HG03457 (cell line): ENCODE results near the gene DPP6.

Experiments
- ATAC-seq: cut with Tn5 transposase; IDR thresholded peaks from one replicate; pipeline ENCODE4 v1.9.1; 2021; ENCODE audit warnings: moderate number of reproducible peaks; ENCODE audit not compliant: unreplicated experiment

Gene DPP6

DNA sequence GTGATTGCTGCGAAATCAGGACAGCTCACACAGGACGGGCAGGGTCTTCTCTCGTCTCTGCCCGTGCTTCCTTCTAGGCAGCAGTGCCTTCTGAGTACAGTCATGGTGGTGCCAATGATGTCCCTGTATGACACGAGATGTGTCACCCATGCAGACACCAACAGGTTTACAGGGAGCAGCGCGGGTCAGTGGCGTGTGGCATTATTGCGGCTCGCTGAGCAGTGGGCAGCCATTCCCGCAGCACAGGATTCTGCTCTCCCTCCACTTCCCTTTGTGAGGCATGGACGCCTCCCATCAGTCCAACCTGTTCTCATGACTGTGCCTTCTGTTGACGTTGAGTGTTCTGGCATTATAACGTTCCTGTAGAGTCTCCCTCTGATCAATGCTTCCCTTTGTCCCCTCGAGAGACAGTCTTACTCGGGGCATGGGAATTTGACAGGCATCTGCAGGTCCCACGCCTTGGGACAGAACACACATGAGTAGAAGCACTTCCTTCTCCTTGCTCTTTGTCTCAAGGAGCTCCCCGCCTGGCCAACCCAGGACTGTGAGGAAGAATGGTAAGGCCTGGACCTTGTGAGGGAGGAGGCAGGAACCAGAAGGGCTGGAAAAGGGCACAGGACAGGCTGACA, 731.2 kb downstream of the DPP6 start:
- no peak for ATAC-seq

- no peak for ATAC-seq
These were observed 733.7 kb downstream of the DPP6 start for GRCh38 chr7:154785898-154786297.

- ATAC-seq, result no peak
These were observed 737.2 kb downstream of the DPP6 start for GRCh38 chr7:154789404-154789803.

- no peak for ATAC-seq
These were observed 739.4 kb downstream of the DPP6 start for GRCh38 chr7:154791611-154792010.

DNA sequence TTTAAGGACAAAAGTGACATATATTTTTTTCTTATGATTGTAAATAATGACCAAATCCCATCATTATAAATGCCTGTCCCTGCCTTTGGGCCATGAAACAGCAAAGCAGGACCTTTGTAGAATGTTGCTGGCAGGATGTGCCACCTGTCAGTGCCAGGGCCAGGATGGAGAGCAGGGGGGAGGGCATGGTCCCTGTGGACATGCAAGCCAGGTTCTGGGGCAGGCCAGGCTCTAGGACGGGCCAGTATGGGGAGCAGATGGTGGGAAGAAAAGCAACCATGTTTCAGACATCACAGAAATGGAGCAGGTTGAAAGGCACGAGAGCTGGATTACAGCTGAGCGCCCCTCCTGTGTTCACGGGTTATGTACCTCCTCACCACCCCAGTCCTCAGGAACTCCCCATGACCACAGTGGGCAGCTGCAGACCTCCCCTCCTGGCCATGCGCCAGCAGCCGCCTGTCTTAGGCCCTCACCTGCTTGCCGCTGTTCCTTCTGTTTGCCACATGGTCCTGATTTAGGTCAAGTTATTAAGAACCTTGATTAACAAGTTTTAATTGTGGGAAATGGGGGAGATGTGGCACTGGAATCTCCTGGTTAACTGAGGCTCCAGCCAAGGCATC, 740.3 kb downstream of the DPP6 start:
- ATAC-seq, result no peak

DNA sequence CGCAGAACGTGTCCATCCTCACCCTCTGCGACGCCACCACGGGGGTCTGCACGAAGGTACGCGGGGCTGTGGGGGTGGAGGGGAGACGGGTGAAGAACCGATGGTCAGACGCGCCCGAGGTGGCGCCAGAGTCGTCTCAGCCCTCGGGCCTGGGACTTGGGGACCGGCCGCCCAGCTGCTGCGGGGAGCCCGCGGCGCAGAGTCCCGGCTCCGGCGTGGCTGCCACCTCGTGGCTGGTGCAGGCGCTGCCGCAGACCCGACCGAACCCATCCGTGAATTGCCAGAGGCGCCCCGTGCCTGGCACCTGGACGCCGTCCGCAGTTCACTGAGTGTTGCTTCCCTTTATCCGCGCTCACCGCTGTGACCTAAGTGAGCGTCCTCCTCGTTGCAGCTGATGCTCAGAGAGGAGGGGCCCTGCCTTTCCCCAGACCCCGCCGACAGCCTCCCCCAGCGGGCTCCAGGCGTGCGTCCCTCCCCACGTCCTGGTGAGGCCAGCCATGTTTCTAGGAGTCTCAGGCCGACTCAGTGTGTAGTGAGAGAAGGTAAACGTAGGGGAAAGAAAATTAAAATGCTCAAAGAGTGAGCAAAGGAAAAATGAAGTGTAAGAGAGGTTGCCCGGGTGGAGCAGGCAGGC, 742.1 kb downstream of the DPP6 start:
- ATAC-seq, result no peak

GRCh38 chr7:154795014-154795413, 742.8 kb downstream of the DPP6 start:
- no peak for ATAC-seq

DNA sequence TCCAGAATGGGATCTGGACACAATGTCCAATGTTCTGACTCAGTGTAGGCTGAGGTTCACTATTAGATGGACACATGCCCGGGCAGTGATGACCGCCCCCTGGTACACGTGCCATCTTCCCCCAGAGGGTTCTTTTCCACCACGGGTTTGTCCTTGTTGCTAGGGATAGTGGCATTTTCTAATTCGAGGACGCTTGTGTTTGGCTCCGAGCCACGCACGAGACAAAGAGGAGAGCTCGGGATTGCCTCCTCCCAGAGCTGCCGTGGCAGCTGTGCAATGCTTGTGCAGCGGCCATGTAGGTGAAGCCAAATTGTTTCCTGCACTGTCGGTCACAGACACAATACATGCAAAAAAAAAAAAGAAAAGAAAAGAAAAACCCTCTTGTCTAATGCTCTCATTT, 743.2 kb downstream of the DPP6 start:
- no peak for ATAC-seq

DNA sequence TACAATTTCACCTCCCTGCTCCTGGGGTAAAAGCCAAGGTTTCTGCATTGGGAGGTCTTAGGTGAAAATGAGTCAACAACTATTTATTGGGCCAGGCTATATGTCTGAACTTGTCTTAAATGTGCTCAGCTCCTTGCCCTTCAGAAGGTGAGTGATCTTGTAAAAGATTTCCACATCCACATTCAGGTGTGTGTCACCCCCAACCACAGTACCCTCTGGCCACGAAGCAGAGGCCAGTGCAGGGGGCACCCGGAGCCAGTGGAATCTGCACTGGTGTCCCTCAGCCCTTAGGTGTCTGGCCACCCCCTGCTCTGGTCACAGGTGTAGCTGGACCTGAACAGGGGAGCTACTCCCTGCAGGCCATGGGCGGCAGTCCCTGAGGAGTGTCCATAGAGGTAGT, 752.3 kb downstream of the DPP6 start:
- ATAC-seq, result no peak

DNA sequence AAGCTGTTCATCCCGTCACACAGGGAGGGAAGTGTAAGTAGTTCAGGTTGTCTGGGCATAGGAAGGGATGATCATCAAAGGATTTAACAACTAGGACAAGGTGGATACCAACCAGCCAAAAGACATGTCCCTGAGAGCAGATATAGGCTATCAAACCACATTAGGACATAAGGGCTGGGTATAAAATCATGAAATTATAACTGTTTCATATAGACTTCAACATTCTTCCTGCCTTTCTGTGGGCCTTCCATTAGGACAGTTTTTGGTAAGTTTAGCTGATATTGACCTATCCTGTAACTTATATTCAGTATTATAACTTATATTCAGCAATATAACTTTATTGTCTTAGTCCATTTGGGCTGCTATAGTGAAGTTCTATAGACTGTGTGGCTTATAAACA, 759.8 kb downstream of the DPP6 start:
- ATAC-seq, result no peak

DNA sequence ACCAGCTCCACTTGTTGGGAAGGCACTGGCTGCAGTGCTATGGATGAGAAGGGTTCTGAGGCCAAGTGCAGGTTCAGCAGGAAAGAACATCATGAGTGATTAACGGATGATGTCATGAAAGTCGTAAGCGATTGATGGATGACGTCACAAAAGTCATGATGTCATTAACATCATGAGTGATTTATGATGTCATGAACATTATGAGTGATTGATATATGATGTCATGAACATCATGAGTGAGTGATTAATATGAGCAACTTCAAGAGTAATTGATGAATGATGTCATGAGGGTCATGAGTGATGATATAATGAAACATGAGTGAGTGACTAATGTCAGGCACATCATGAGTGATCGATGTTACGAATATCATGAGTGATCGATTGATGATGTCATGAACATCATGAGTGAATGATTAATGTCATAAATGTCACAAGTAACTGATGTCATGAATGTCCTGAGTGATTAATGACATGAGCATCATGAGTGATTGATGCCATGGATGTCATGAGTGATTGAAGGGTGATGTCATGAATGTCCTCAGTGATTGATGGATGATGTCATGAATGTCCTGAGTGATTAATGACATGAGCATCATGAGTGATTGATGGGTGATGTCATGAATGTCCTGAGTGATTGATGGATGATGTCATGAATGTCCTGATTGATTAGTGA, 765.2 kb downstream of the DPP6 start:
- ATAC-seq, result no peak

DNA sequence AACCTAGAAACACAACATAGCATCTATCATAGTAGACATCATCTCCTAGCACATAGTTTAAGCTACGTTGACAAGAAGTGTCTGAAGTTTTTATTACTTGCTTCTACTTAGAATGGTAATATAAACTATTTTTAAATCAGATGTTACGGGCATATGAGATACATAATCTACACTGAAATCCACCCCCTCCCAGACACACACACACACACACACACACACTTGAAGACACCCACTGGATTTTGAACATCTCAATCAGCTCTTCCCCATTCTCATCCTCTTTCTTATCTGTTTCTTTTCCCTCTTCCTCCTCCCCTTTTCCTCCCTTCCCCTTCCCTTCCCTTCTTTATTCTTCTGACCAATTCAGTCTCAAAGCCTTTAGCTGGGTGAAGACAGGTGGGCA, 774.8 kb downstream of the DPP6 start:
- no peak for ATAC-seq

DNA sequence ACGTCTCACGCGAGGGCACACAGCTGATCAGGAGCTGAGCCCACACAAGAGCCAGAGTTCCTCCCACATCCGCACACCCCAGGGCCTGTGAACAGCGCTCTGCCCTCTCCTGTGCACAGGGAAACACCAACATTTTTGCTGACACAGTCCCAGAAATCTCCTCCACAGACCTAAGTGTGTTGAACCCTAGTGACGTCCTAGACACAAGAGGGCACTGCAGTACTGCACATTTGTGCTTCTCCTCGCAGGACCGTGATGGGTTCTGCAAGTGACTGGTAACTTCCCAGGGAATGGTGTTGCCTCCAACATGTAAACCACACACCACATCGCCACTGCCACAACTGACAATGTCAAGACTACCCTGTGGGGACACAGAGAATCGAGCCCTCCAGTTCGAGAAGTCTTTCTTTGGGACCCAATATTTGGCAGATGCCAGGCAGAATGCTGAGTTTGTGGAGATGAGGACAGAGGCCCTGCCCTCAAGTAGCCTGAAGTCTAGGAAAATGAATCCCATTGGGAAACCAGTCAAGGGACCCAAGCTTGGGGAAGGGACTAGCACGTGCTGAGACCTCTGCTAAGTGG, 780.5 kb downstream of the DPP6 start:
- ATAC-seq, result no peak

GRCh38 chr7:154836021-154836448, 783.8 kb downstream of the DPP6 start:
- no peak for ATAC-seq

DNA sequence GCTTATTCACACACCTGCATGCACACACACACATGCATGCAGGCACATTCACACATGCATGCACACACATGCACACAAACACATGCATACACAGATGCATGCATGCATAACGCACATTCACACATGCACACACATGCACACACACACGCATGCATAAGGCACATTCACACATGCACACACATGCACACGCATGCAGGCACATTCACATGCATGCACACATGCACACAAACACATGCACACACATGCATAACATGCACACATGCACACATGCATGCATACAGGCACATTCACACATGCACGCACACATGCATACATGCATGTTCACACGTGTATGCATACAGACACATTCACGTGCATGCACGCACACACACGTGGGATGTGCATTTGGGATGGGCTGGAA, 784.9 kb downstream of the DPP6 start:
- no peak for ATAC-seq

DNA sequence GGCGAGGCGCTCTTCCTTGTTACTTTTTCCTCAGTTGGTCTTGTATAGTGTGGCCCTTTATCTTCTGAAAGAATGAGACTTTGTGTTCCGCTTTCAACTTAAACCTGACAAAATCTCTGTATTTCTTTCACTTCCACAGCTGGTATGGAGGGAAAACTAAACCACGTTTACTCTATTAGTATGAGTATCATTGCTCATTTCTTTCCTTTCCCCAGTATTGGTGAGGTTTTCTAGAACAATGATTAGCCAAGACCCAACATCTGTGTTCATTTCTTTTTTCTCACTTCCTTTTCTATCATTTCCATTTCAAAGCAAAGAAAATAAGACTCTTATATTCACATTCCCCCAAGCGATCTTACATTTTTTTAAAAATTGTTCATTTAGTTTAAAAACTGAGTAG, 785.4 kb downstream of the DPP6 start:
- peak; percentile 94 for ATAC-seq

GRCh38 chr7:154840086-154840485, 787.9 kb downstream of the DPP6 start:
- no peak for ATAC-seq

DNA sequence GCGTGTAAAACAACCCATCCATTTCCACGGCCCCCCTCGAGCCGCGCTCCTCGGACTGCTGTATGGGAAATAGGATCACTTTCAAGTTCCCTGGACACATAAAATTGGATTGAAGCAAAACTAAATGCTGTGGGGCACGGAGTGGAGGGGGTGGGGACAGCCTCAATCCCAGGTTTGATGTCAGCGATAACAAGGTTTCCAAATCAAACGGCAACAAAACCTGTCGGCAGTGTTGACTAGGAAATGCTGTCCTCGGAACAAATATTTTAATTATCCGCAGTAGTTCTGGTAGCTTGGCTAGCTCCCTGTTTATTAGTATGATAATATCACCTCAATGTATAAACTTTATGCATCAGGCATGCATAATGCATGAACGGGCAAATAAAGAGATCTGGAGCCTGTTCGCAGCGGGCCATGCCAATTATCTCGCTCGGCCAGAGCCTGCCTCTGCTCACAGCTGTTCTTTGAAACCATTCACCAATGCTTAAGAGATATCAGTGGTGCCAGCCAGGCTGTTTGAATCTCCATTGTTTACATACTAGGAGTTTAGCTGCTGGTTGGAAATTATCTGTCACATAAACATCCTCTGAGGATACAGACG, 789.6 kb downstream of the DPP6 start:
- ATAC-seq, result no peak

DNA sequence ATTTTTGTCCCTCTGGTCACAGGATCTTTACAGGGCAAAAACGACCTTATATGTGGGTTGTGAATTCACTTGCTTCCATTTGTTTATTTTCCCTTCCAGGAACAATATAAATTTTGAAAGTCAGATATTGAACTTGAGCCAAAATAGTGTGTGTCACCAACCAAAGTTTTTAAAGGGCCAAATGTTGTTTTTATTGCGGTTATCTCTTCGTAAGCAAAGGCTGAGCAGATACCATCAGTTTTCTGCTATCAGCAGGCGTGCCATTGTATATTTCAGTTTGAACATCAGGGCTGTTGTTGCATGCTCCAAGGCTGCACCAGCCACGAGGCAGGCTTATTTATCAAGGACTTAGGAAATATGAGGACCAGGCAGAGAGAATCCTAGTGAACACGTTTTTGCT, 790.4 kb downstream of the DPP6 start:
- no peak for ATAC-seq

- no peak for ATAC-seq
These were observed 791.6 kb downstream of the DPP6 start for GRCh38 chr7:154843670-154844237.

- ATAC-seq, result no peak
These were observed 792.3 kb downstream of the DPP6 start for GRCh38 chr7:154844499-154844898.
